ENCODE data around the gene CRABP1. TPM values are rescaled to one million over a fixed set of nuclear protein-coding genes. Genes with fewer than 3 reads are reported as not detected.

CRABP1 gene
- total RNA-seq, 1 experiment from 2014 or later, result 0.47 TPM

GRCh38 chr15:78308422-78309032 lies 31.6 kb upstream of the CRABP1 start (continued):
- TF ChIP-seq CBX3 (IDR thresholded peaks at IDR 0.05; ENCODE audit: low read depth) (no peak), FOSL1 (IDR thresholded peaks at IDR 0.05; ENCODE audit: low read depth) (no peak), ATF3 (IDR thresholded peaks at IDR 0.05) (no peak), RAD21 (IDR thresholded peaks at IDR 0.05; ENCODE audit: low read depth) (peak; percentile 97), CTCF (IDR thresholded peaks at IDR 0.05 in 2 of 3, conservative IDR thresholded peaks at IDR 0.05 in 1 of 3; ENCODE audit: borderline replicate concordance in 1 of 3, insufficient read depth in 1 of 3, low read depth in 2 of 3, low read length in 2 of 3) (peak; percentile 86 to 98 (median 96)), YY1 (IDR thresholded peaks at IDR 0.05; ENCODE audit: extremely low read depth, insufficient replicate concordance, low read depth, low read length) (no peak), EZH2phosphoT487 (IDR thresholded peaks at IDR 0.05; ENCODE audit: borderline replicate concordance) (no peak), POLR2AphosphoS5 (IDR thresholded peaks at IDR 0.05; ENCODE audit: low read depth, low read length) (0 out of 2 replicates have a peak, but pooled peaks have one; percentile 13), SIN3A (IDR thresholded peaks at IDR 0.05; ENCODE audit: low read depth) (no peak), SP1 (IDR thresholded peaks at IDR 0.05; ENCODE audit: low read depth) (no peak)

- ChIA-PET POLR2A (interaction anchor here (1.2 kb wide), 1 partner anchor 127 kb away, joined by 4 read pairs; the partner anchor contains the start of gene IREB2), CTCF (interaction anchor here (1.0 to 2.2 kb wide), 3 partner anchors 104 to 124 kb away, joined by 3 to 10 read pairs (median 5); no protein-coding TSS in a partner anchor), RAD21 (ENCODE audit: low non-redundant PET in 1 of 2, low total read pairs in 2 of 2, uncharacterized antibody in 2 of 2, unreplicated experiment in 2 of 2) (no interaction called here)
- no peaks in the 10 kb centered on the region for H4K20me1 ChIP-seq (ENCODE audit: insufficient read depth)
- H3K9me2 ChIP-seq (ENCODE audit: insufficient read depth), result no peaks in the 10 kb centered on the region
- no peak overlapping the region for H3K9ac ChIP-seq (ENCODE audit: low read length)
- H3K4me1 ChIP-seq (ENCODE audit: control insufficient read depth in 1 of 2, insufficient read depth in 2 of 2, low read length in 2 of 2), result peaks cover 4 to 11% of the 10 kb centered on the region in 2 experiments; a peak in 3 of 4 replicates
- no peaks in the 10 kb centered on the region for H3K79me2 ChIP-seq (ENCODE audit: insufficient read depth, low read length)
- no peak for DNase-seq (ENCODE audit: low read depth, low spot score)
- no peak overlapping the region for H3K4me3 ChIP-seq (replicated peaks in 1 of 2; ENCODE audit: low read depth in 1 of 2, low read length in 2 of 2)
- no peak for TF ChIP-seq REST (IDR thresholded peaks at IDR 0.05; ENCODE audit: low read depth)
- TF ChIP-seq ZBTB33 (IDR thresholded peaks at IDR 0.05; ENCODE audit: extremely low read depth, insufficient replicate concordance, low read length), result no peak
- TF ChIP-seq SRF (IDR thresholded peaks at IDR 0.05; ENCODE audit: low read depth), result no peak
- no peak for TF ChIP-seq EZH2phosphoT487 (IDR thresholded peaks at IDR 0.05; ENCODE audit: borderline replicate concordance)
- no peak for TF ChIP-seq MAX (IDR thresholded peaks at IDR 0.05)
- no peaks in the 10 kb centered on the region for H3K36me3 ChIP-seq (ENCODE audit: control insufficient read depth in 1 of 2, insufficient read depth in 2 of 2, low read length in 2 of 2)
- no peaks in the 10 kb centered on the region for H3K27me3 ChIP-seq (ENCODE audit: insufficient read depth, low read length)
- ATAC-seq, result no peak
- intact Hi-C loops (cut with micrococcal nuclease), result no loop called here
- no TSS peak for BruUV-seq (replicated peaks)
- H2AFZ ChIP-seq (ENCODE audit: low read depth, low read length, poor library complexity, severe bottlenecking), result no peak overlapping the region
- no peak overlapping the region for H3K27ac ChIP-seq (ENCODE audit: low read depth, low read length)
- no peak overlapping the region for H3K4me2 ChIP-seq (ENCODE audit: low read length)
- H3K9me3 ChIP-seq (ENCODE audit: control insufficient read depth in 1 of 2, insufficient read depth in 1 of 2, low read depth in 1 of 2, low read length in 2 of 2), result no peaks in the 10 kb centered on the region
Observed at GRCh38 chr15:78311292-78311691, 28.9 kb upstream of the CRABP1 start.

Measured in HCT116 (cell line).